Measurements from ENCODE around the gene UBIAD1.

DNA sequence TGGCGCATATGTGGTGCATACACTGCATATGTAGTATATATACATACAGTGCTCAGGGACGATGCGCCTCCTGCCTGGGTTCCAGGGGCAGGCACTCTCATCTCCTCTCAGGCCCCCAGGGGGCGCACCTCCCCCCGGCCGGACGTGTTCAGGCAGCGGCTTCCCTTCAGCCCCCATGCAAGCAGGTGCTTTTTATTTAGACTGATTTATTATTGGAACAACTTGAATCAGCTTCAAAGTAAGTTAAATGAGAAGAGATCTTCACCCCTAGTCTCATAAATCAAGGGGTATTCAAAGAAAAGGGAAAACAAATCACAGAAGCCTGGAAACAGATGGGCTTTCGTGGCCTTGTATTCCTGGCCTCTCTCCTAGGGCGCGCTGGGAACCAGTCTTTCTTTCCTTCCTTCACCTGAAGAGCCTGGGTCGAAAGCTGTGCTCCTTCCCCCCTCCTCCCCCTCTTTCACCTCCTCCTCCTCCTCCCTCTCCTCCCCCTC, 64.6 kb downstream of the UBIAD1 start:
- TF ChIP-seq, protein P1, sequence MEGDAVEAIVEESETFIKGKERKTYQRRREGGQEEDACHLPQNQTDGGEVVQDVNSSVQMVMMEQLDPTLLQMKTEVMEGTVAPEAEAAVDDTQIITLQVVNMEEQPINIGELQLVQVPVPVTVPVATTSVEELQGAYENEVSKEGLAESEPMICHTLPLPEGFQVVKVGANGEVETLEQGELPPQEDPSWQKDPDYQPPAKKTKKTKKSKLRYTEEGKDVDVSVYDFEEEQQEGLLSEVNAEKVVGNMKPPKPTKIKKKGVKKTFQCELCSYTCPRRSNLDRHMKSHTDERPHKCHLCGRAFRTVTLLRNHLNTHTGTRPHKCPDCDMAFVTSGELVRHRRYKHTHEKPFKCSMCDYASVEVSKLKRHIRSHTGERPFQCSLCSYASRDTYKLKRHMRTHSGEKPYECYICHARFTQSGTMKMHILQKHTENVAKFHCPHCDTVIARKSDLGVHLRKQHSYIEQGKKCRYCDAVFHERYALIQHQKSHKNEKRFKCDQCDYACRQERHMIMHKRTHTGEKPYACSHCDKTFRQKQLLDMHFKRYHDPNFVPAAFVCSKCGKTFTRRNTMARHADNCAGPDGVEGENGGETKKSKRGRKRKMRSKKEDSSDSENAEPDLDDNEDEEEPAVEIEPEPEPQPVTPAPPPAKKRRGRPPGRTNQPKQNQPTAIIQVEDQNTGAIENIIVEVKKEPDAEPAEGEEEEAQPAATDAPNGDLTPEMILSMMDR (conservative IDR thresholded peaks at IDR 0.05): peak; percentile 93
- TF ChIP-seq ZFX (IDR thresholded peaks at IDR 0.05): no peak

All from C4-2B (cell line).